T47D (cell line): ENCODE measurements around the gene ZNF462.

Source experiments
- DNase-seq, 2 experiments: peaks; one replicate each; pipeline versions ENCODE4 v3.0.0 to v3.0.0-alpha.2; 2011 to 2012; ENCODE audit warnings: low read depth in 1 of 2, low spot score in 1 of 2
- JUND ChIP-seq: IDR thresholded peaks from 2 replicates; pipeline ENCODE4 v1.6.1; 2012; ENCODE audit warnings: low read depth
- in situ Hi-C: cut with HindIII; loops from 2 replicates; pipeline ENCODE4 v1.10.0; 2016; ENCODE audit warnings: low sequenced_read_pairs, low pct_unique_long_range_greater_than_20kb

Gene ZNF462

GRCh38 chr9:107036367-107036766 is 173.4 kb downstream of the ZNF462 start:
- TF ChIP-seq JUND: no peak
- in situ Hi-C loops: no loop called here
- DNase-seq: no peak

- in situ Hi-C loops: no loop called here
- no peak for TF ChIP-seq JUND
- no peak for DNase-seq
Observed at GRCh38 chr9:107039542-107039941, 176.6 kb downstream of the ZNF462 start.

GRCh38 chr9:107042606-107043005 is 179.6 kb downstream of the ZNF462 start:
- in situ Hi-C loops: no loop called here
- DNase-seq: no peak
- TF ChIP-seq JUND: no peak

- TF ChIP-seq JUND: no peak
- in situ Hi-C loops: no loop called here
- DNase-seq: peak; percentile 39 to 66
Observed at GRCh38 chr9:107043886-107044285, 180.9 kb downstream of the ZNF462 start.

GRCh38 chr9:107044872-107045271 is 181.9 kb downstream of the ZNF462 start:
- no peak for TF ChIP-seq JUND
- DNase-seq: peak in 1 of 2 experiments; percentile 35
- in situ Hi-C loops: no loop called here

- DNase-seq: no peak
- in situ Hi-C loops: no loop called here
- TF ChIP-seq JUND: no peak
Observed at GRCh38 chr9:107046692-107047091, 183.7 kb downstream of the ZNF462 start.

- DNase-seq: peak in 1 of 2 experiments; percentile 15
- TF ChIP-seq JUND: no peak
- in situ Hi-C loops: no loop called here
Observed at GRCh38 chr9:107049046-107049802, 186.3 kb downstream of the ZNF462 start.

GRCh38 chr9:107049803-107050184 is 186.8 kb downstream of the ZNF462 start:
- DNase-seq: no peak
- in situ Hi-C loops: no loop called here
- TF ChIP-seq JUND: no peak

GRCh38 chr9:107051392-107051791 is 188.4 kb downstream of the ZNF462 start:
- DNase-seq: peak in 1 of 2 experiments; percentile 34
- in situ Hi-C loops: no loop called here
- TF ChIP-seq JUND: no peak

- TF ChIP-seq JUND: no peak
- in situ Hi-C loops: no loop called here
Observed at GRCh38 chr9:107054146-107054545, 191.2 kb downstream of the ZNF462 start.

GRCh38 chr9:107059220-107059619 is 196.3 kb downstream of the ZNF462 start:
- in situ Hi-C loops: no loop called here
- no peak for TF ChIP-seq JUND
- DNase-seq: no peak

More at GRCh38 chr9:107054146-107054545, 191.2 kb downstream of the ZNF462 start:
- DNase-seq: no peak

- TF ChIP-seq JUND: no peak
- in situ Hi-C loops: no loop called here
- no peak for DNase-seq
Observed at GRCh38 chr9:107060062-107060461, 197.1 kb downstream of the ZNF462 start.
